Thyroid gland (tissue), 4 donors: Measurements from ENCODE around the gene KYNU.

Experiments
- CTCF ChIP-seq, 6 experiments: fragments of 200-600 bp in 3 of 6; fragments of 450-650 bp in 3 of 6; sonication (generic) in 3 of 6; IDR thresholded peaks; one replicate each; pipeline ENCODE4 v1.5.1; 2016 to 2019; ENCODE audit warnings: antibody characterized with exemption in 6 of 6, mild to moderate bottlenecking in 2 of 6, inconsistent platforms in 1 of 6, moderate library complexity in 1 of 6
- POLR2A ChIP-seq, 2 donors: fragments of 450-650 bp; IDR thresholded peaks; one replicate each; pipeline ENCODE4 v1.6.1; 2017; ENCODE audit warnings: antibody characterized with exemption in 2 of 2, mild to moderate bottlenecking in 2 of 2, moderate library complexity in 1 of 2

GRCh38 chr2:142944264-142944663 is 66.8 kb downstream of the KYNU start:
- TF ChIP-seq CTCF (IDR thresholded peaks at IDR 0.05) (no peak), POLR2A (IDR thresholded peaks at IDR 0.05) (no peak)
